BJ (cell line): ENCODE data around the gene CD164. TPM values are rescaled to one million over a fixed set of nuclear protein-coding genes. Genes with fewer than 3 reads are reported as not detected.

ENCODE experiments used
- CTCF ChIA-PET: fragments of 350-600 bp; formaldehyde crosslinking; extraction: SDS; loops from one replicate; lab custom pipeline; 2021; ENCODE audit warnings: antibody characterized with exemption, inconsistent platforms; lab: Yijun Ruan, JAX
- POLR2A ChIA-PET: fragments of 300-600 bp; sonication (Branson Sonifier 250); formaldehyde crosslinking; extraction: SDS; loops from one replicate; lab custom pipeline; 2021; ENCODE audit warnings: antibody characterized with exemption; lab: Charles Lee
- DNase-seq: peaks from one replicate; pipeline ENCODE4 v3.0.0-alpha.2; 2011; ENCODE audit warnings: low read depth
- H3K27me3 ChIP-seq: 2 replicates; pipeline ENCODE4 v1.6.0; 2011; ENCODE audit warnings: low read length; ENCODE audit not compliant: control insufficient read depth, insufficient read depth
- H3K36me3 ChIP-seq: 2 replicates; pipeline ENCODE4 v1.5.1; 2011; ENCODE audit warnings: low read length; ENCODE audit not compliant: control insufficient read depth, insufficient read depth
- H3K4me3 ChIP-seq: 2 replicates; pipeline ENCODE4 v1.5.1; 2011; ENCODE audit warnings: low read depth, mild to moderate bottlenecking, control low read depth, low read length
- CTCF ChIP-seq: IDR thresholded peaks from 2 replicates; pipeline ENCODE4 v1.5.1; 2011; ENCODE audit warnings: low read depth, mild to moderate bottlenecking, control low read depth, inconsistent platforms, low read length, moderate library complexity; ENCODE audit not compliant: insufficient read depth
- polyA plus RNA-seq: library from polyadenylated mRNA; depleted of rRNA; stranded (reverse); fragments of >200 nt; gene quantifications from 2 replicates; pipeline ENCODE4 v1.2.3, GENCODE V29; 2011

CD164 gene
- polyA plus RNA-seq, 1 experiment, result 298 TPM

GRCh38 chr6:109327491-109327890 is 54.8 kb downstream of the CD164 start:
- TF ChIP-seq CTCF, result no peak
- Histone ChIP-seq H3K36me3 (no peaks in the 10 kb centered on the region), H3K4me3 (no peak overlapping the region), H3K27me3 (peaks cover 1% of the 10 kb centered on the region; the same call in 1 of the 2 replicates)
- CTCF ChIA-PET, result interaction anchor here (1.2 kb wide), 1 partner anchor 140 kb away, joined by 3 read pairs; no protein-coding TSS in a partner anchor
- no peak for DNase-seq
- POLR2A ChIA-PET, result no interaction called here

GRCh38 chr6:109326351-109326750 is 55.9 kb downstream of the CD164 start:
- Histone ChIP-seq H3K4me3 (no peak overlapping the region), H3K36me3 (no peaks in the 10 kb centered on the region), H3K27me3 (peaks cover 1% of the 10 kb centered on the region; the same call in 1 of the 2 replicates)
- POLR2A ChIA-PET, result no interaction called here
- CTCF ChIA-PET, result interaction anchor here (0.6 kb wide), 1 partner anchor 27 kb away, joined by 3 read pairs; no protein-coding TSS in a partner anchor
- no peak for TF ChIP-seq CTCF
- DNase-seq, result no peak

- DNase-seq, result no peak
- H3K4me3 ChIP-seq, result no peak overlapping the region
- H3K36me3 ChIP-seq, result no peaks in the 10 kb centered on the region
- CTCF ChIA-PET, result interaction anchor here (0.6 kb wide), 1 partner anchor 28 kb away, joined by 3 read pairs; no protein-coding TSS in a partner anchor
- peaks cover 1% of the 10 kb centered on the region; the same call in 1 of the 2 replicates for H3K27me3 ChIP-seq
- no peak for TF ChIP-seq CTCF
- POLR2A ChIA-PET, result no interaction called here
Measured at GRCh38 chr6:109325400-109325801, 56.9 kb downstream of the CD164 start.

- ChIA-PET POLR2A (no interaction called here), CTCF (interaction anchor here (1.3 kb wide), 1 partner anchor 18 kb away, joined by 3 read pairs; no protein-coding TSS in a partner anchor)
- TF ChIP-seq CTCF, result no peak
- H3K4me3 ChIP-seq, result no peak overlapping the region
- no peak for DNase-seq
- H3K36me3 ChIP-seq, result no peaks in the 10 kb centered on the region
- H3K27me3 ChIP-seq, result peaks cover 1% of the 10 kb centered on the region; the same call in 1 of the 2 replicates
Measured at GRCh38 chr6:109323241-109323640, 59.0 kb downstream of the CD164 start.

GRCh38 chr6:109322825-109323224 is 59.4 kb downstream of the CD164 start:
- POLR2A ChIA-PET, result no interaction called here
- Histone ChIP-seq H3K36me3 (no peaks in the 10 kb centered on the region), H3K4me3 (no peak overlapping the region), H3K27me3 (peaks cover 1% of the 10 kb centered on the region; the same call in 1 of the 2 replicates)
- CTCF ChIA-PET, result interaction anchor here (1.3 kb wide), 1 partner anchor 18 kb away, joined by 3 read pairs; no protein-coding TSS in a partner anchor
- TF ChIP-seq CTCF, result no peak
- DNase-seq, result no peak
